Subcutaneous adipose tissue (tissue), 4 donors: Measurements from ENCODE around the gene MORN3. TPM values are rescaled to one million over a fixed set of nuclear protein-coding genes. Genes with fewer than 3 reads are reported as not detected.

ENCODE experiments used
- CTCF ChIP-seq: fragments of 450-650 bp; IDR thresholded peaks from one replicate; pipeline ENCODE4 v1.5.1; 2016; ENCODE audit warnings: low read depth, mild to moderate bottlenecking, control low read depth, antibody characterized with exemption, moderate library complexity
- small RNA-seq: library from RNA; depleted of rRNA; stranded (forward); fragments of <200 nt; gene quantifications from one replicate; pipeline ENCODE3, GENCODE V24; 2016
- total RNA-seq, 4 donors: library from RNA; depleted of rRNA; stranded (reverse); fragments of >200 nt; gene quantifications; one replicate each; pipeline ENCODE4 v1.1.0, GENCODE V29; 2016

MORN3 gene
- total RNA-seq, 4 donors from 2014 or later = 1.3 TPM; not detected in 3

GRCh38 chr12:121610239-121611149, 59.0 kb downstream of the MORN3 start:
- no peak for TF ChIP-seq CTCF

DNA sequence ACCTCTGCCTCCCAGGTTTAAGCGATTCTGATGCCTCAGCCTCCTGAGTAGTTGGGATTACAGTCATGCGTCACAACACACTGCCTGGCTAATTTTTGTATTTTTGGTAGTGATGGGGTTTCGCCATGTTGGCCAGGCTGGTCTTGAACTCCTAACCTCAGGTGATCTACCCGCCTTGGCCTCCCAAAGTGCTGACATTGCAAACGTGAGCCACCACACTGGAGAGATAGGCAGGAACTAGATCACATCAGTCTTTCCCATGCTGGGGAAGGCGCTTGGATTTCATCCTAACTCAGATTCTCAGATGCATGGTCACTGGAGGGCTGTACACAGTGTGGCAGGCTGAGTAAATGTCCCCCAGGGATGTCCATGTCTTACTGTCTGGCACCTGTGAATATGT, 61.2 kb downstream of the MORN3 start:
- TF ChIP-seq CTCF = no peak

GRCh38 chr12:121603581-121603980, 65.9 kb downstream of the MORN3 start:
- no peak for TF ChIP-seq CTCF

- TF ChIP-seq CTCF = no peak
Measured at GRCh38 chr12:121602766-121603165, 66.7 kb downstream of the MORN3 start.

GRCh38 chr12:121600702-121601336, 68.6 kb downstream of the MORN3 start:
- TF ChIP-seq CTCF = no peak

Small RNA genes lying within 50 kb of the gene (small RNA-seq; reads per million reads assigned to genes)
- not detected for gene RNU6-1004P

Other genes with a start within 250 kb of the MORN3 start
- 10 to 100 TPM; 13.9 to 22.6 (median 16.2) TPM for gene KDM2B, start 88.6 kb downstream of the MORN3 start, total RNA-seq
- 1 to 10 TPM; 5.1 to 8.3 (median 6.8) TPM for gene ORAI1, start 43.1 kb downstream of the MORN3 start, total RNA-seq
- gene TMEM120B, start 43.1 kb upstream of the MORN3 start, total RNA-seq = 10 to 100 TPM in 1 of 4 donors, 1 to 10 TPM in 3; 2.7 to 15.4 (median 3.2) TPM
- 10 to 100 TPM in 2 of 4 donors, 1 to 10 TPM in 2; 1.6 to 17.0 (median 11.4) TPM for gene RHOF, start 124.0 kb upstream of the MORN3 start, total RNA-seq
- 10 to 100 TPM in 1 of 4 donors, 1 to 10 TPM in 3; 3.7 to 14.7 (median 6.4) TPM for gene SETD1B, start 134.4 kb upstream of the MORN3 start, total RNA-seq
- under 1 TPM; 0.34 to 0.94 (median 0.74) TPM for gene HPD, start 189.2 kb upstream of the MORN3 start, total RNA-seq
- gene PSMD9, start 219.1 kb upstream of the MORN3 start, total RNA-seq = 10 to 100 TPM; 31.1 to 92.7 (median 61.1) TPM
- 10 to 100 TPM in 2 of 4 donors, 1 to 10 TPM in 2; 4.6 to 18.5 (median 9.6) TPM for gene CFAP251, start 248.9 kb upstream of the MORN3 start, total RNA-seq